SH-SY5Y (cell line): Measurements from ENCODE around the gene AXDND1.

ENCODE experiments used
- GATA2 ChIP-seq: IDR thresholded peaks from 2 replicates; pipeline ENCODE4 v1.6.1; 2011; ENCODE audit warnings: mild to moderate bottlenecking, low read depth, low read length
- GATA3 ChIP-seq: IDR thresholded peaks from 2 replicates; pipeline ENCODE4 v1.6.1; 2011; ENCODE audit warnings: low read depth, mild to moderate bottlenecking, low read length, moderate library complexity

GRCh38 chr1:179545321-179545720 is 179.6 kb downstream of the AXDND1 start:
- no peak for TF ChIP-seq GATA3
- no peak for TF ChIP-seq GATA2
